Activated CD8-positive, alpha-beta memory T cell treated with anti-CD3 and anti-CD28 coated beads for 24 hours (primary cell): ENCODE results near the gene RPTOR.
"Not testable (repeated sequence)": the region's sequence is repeated elsewhere in the genome, so short reads cannot be mapped to it uniquely, and the experiment has no call there.

ENCODE experiments used
- DNase-seq: peaks from one replicate; pipeline ENCODE4 v3.0.0-alpha.2; 2020

Gene RPTOR

GRCh38 chr17:80618304-80618703, 73.7 kb downstream of the RPTOR start:
- DNase-seq, result no peak

DNA sequence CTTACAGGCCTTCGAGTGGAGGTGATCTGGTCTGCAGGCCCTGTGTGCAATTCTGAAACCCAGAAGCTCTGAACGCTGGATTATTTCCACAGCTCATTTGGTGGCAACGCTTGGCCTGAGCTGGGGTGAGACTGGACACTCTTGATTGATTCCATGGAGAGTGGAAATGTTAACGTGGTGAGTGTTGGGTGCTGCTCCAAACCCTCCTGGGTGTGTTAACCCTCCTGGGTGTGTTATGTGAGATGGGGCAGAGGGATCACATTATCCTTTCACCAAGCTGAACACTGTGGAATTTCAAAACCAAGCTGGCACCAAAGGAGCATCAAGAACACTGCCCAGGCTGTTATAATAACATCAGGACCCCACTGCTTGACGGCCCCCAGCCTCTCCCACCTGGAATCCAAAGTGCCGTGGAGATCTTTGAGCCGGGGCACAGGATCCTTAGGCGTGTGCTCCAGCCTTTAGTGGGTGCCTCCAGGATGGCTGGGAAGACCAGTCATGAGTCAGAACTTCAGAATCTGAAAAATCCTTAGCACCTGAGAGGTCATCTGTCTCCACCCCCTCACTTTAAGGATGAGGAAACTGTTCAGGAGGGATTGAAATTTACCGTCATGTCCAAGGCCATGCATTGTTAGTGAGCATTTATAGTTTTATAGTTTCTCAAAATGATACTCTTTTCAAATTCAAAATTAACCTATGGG, 75.0 kb downstream of the RPTOR start:
- no peak for DNase-seq

DNA sequence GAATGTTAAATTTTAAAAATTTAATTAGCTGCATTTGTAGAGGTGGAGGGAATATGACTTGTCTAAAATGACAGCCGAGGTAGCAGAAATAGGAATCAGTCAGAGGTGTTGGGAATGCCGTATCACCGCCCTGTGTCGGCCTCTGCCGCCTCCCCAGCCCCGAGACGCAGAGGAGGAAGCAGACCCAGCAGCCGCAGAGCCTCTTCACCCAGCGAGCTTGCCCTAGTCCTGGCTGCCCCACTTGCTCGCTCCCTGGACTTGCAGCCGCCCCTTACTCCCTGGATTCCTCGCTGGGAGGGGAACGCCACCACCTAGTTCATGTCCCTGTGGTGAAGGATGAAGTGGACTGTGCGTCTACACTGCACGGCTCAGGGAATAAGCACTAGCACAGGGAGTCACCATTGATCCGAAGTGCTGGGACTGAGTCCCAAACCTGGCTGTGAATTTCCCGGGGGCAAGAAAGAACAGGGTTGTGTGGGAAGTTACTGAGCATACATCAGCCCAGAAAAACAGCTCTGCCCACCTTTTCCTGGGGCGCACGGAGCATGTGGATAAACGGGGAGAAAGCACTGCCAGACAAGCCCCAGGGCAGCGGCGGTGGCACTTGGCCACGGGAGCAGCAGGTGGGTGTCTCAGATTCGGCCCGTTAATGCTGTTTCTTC, 76.8 kb downstream of the RPTOR start:
- DNase-seq, result no peak

DNA sequence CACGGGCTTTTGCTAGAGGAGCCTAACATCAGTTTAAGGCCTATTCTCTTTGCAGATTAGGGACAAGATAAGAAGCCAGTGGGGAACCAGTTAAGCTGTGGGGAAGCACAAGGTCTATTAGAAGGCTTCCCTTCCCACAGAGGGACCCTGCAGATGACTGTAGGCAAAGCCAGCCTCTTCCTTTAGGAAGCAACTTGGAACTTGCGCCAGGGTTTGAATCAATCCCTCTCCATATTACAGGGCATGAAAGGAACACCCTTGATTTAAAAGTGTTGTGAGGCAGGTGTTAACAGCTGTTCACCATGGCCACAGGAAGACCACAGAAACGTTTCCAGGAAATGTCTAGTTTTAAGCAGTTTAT, 77.3 kb downstream of the RPTOR start:
- DNase-seq, result no peak

- no peak for DNase-seq
Observed at GRCh38 chr17:80624864-80625263, 80.2 kb downstream of the RPTOR start.

DNA sequence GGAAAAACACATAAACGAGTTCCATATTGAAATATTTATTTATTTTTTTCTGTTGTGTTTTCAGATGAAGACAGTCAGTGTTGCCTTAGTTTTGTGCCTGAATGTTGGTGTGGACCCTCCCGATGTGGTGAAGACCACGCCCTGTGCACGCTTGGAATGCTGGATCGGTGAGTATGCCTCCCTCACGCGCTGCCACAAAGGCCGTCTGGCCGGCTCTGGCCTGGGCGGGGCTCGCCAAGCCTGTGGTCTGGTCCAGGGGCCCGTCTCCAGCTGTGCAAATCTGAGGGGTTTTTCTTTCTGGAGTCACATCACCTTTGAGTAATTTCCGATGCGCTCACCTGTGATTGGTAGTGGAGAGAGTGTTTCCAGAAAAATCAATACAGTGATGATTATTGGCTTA, 81.0 kb downstream of the RPTOR start:
- no peak for DNase-seq

GRCh38 chr17:80628881-80629280, 84.2 kb downstream of the RPTOR start:
- DNase-seq, result not testable (repeated sequence)

GRCh38 chr17:80629298-80630028, 84.8 kb downstream of the RPTOR start:
- DNase-seq, result no peak

GRCh38 chr17:80630560-80631120, 86.0 kb downstream of the RPTOR start:
- no peak for DNase-seq

DNA sequence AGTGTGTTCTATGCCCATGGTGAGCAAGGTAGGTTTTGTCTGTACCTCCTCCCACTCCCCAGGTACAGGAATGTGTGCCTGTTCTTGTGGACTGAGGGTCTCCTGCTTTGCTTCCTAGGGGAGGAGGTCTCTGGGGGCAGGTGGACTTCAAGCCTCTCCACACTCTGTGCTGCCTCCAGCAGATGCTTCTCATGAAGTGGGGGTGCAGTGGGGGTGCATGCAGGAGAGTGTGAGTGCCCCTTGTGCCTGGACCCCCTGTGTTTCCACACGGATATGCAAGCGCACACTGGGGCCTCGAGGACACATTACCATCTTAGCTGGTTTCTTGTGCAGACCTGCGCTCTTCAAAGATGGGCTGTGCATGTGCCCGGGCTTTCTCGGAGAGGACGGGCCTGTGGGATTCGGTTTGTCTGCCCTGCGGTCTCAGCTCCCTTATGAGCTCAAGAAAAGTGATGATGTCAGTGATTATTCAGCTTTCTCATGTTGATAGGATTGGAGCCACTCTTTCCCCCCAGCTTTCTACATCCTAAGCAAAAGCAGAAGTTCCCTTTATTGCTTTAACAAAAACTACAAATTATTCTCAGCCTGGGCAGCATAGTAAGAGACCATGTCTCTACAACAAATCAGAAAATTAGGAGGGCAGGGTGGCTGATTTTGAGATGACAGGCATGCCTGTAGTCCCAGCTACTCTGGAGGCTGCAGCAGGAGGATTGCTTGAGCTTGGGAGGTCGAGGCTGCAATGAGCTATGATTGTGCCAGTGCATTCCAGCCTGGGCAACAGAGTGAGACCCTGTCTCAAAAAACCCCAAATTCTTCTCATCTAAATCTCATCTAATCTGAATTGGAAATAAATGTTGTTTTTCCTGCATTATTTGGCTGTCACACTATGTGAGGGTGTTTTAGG, 86.8 kb downstream of the RPTOR start:
- no peak for DNase-seq

- DNase-seq, result no peak
Observed at GRCh38 chr17:80632046-80632581, 87.5 kb downstream of the RPTOR start.

DNA sequence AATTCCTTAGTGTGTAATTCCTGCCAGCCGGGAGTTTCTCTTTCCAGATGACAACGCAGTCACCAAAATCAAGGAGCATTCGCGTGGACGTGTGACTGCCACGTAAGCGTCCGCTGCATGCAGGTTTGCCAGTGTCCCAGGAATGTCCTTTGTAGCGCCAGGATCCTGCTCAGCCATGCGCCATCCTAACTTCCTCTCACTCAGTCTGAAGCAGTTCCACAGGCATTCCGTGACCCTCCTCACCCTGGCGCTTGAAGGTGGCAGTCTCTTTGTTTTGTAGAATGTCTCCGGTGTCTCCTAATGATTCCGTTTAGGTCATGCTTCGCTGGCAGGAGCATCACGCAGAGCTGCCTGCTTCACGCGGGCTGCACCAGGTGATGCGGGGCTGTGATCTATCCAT, 88.6 kb downstream of the RPTOR start:
- peak; percentile 40 for DNase-seq

- no peak for DNase-seq
Observed at GRCh38 chr17:80633994-80634566, 89.4 kb downstream of the RPTOR start.

GRCh38 chr17:80636361-80637018, 91.9 kb downstream of the RPTOR start:
- DNase-seq, result no peak

DNA sequence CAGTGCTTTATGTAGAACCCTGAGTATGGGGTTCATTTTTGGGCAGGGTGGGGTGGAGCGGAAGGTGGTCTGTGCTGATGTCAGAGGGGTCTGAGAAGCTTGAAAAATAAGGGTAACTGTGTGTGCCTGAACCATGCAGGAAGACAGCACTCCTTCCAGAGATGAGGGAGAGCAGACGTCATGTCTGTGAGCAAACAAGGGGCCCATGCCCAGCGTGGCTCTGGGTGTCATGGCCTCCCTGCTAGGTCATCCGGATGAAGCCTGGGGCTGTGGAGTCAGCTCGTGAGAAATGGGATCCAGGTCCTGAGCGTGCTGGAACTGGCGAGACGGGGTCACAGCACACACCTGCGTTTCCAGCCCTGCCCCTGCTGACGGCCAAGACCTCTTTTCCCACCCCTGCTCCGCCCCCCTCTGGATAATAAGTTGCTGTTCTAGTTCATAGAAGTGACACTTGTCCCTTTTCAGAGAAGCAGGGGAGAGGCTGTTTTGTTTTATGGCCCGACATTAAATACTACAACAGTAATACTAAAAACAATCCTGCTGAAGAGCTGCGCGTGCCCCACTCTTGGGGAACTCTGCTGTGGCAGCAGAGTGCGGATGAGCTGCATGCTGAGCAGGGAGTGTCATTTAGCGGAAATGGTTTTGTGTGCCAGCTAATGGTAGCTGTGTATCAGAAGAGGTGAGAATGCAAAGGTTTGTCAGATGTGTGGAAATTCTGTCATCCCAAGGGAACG, 92.6 kb downstream of the RPTOR start:
- no peak for DNase-seq

GRCh38 chr17:80639658-80640057, 95.0 kb downstream of the RPTOR start:
- no peak for DNase-seq

GRCh38 chr17:80640366-80641084, 95.9 kb downstream of the RPTOR start:
- no peak for DNase-seq

- DNase-seq, result no peak
Observed at GRCh38 chr17:80643326-80644099, 98.9 kb downstream of the RPTOR start.

DNA sequence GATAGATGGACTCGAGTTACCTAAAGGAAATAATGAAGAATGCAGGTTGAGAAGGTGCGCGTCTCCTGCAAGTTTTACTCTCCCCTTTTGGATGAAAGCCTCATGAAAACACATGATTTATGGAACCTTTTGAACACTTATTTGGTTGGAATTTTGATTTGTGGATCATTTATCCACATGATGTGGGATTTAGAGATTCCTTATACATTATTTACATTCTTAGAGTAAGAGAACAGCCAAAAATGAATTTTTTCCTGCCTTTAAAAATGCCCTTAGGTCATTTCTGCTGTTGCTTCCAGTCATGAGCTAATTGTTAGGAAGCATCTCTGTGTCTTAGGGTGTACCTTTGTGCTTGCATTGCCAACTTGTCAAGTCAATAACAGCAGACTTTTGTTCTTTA, 99.9 kb downstream of the RPTOR start:
- no peak for DNase-seq
